ENCODE results near the gene INPP5E.

DNA sequence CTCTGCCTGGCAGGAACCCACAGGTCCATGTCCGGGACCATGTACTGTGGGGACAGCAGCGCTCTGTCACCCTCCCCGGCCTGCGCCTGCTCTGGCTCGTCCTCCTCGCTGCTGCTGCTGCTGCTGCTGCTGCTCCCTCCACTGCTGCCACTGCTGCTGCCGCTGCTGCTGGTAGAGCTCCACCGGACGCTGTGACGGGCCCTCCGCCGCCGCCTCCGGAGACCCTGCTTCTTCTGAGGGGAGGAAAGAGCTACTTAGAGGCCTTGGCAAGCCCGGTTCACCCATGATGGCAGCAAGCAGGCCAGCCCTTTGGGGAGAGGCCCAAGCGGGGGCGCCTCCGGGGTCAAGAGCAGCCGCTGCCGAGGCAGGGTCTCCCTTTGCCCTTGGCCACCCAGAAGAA lies 56.2 kb downstream of the INPP5E start:
- TF ChIP-seq EZH2 (IDR thresholded peaks at IDR 0.05; ENCODE audit: insufficient read depth, poor library complexity, severe bottlenecking): no peak
- TF ChIP-seq EZH2phosphoT487 (IDR thresholded peaks at IDR 0.05; ENCODE audit: insufficient read depth, low read depth): no peak

All from GM23248 (cell line).